Measurements from ENCODE around the gene GIT1.

DNA sequence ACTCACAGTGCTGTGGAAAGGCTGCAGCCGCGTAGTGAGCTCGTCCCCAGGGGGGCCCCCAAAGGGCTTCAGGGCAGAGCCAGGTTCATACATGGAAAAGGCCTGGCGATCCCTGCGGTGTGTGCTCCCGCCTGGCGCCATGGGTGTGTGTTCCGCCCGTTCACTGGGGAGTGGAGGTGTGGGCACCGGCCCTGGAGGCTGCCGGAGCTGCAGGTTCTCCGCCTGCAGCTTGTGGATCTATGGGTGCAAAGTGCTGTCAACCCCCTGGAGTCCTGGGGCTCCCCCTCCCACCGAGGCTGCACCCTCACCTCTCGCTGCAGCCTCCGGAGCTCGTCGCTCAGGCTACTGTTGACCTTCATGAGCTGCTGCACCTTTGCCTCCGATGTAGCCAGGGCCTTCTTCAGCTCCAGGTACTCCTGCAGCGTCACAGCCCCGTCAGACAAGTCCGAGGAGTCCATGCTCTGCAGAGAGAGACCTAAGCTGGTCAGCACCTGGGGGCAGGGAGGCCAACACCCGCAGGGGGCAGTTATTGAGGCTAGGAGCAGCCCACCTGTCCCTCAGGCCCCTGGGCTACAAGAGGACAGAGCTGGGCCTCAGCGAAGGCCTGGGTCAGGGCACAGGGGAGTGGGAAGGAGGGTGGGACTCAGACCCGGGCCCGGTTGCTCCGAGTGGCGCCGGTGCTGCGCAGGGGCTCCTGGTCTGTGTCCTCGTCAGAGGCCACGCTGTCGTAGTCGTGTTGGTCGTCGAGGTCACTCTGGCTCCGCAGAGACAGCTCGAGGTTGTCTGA, 13.0 kb downstream of the GIT1 start:
- TF ChIP-seq CTCF (conservative IDR thresholded peaks at IDR 0.05; ENCODE audit: low read depth, low read length) (no peak), EZH2phosphoT487 (IDR thresholded peaks at IDR 0.05; ENCODE audit: borderline replicate concordance, low read length) (no peak)
